Suppressor macrophage treated with lipopolysaccharide for 1 hour (primary cell): ENCODE measurements around the gene NDUFV1.
"Not testable (repeated sequence)": the region's sequence is repeated elsewhere in the genome, so short reads cannot be mapped to it uniquely, and the experiment has no call there.

Source experiments
- DNase-seq, 3 donors: peaks; one replicate each; pipeline ENCODE4 v3.0.0-alpha.2; 2020 to 2022

The NDUFV1 gene

GRCh38 chr11:67611704-67612587 lies 5.2 kb downstream of the NDUFV1 start:
- no peak for DNase-seq

GRCh38 chr11:67612751-67613150 lies 6.0 kb downstream of the NDUFV1 start:
- DNase-seq, result no peak

GRCh38 chr11:67613313-67613959 lies 6.7 kb downstream of the NDUFV1 start:
- DNase-seq, result no peak

- peak; percentile 80 to 84 (median 80) for DNase-seq
Observed at GRCh38 chr11:67613960-67614715, 7.4 kb downstream of the NDUFV1 start.

- DNase-seq, result peak; percentile 45 to 71 (median 49)
Observed at GRCh38 chr11:67614730-67615714, 8.3 kb downstream of the NDUFV1 start.

GRCh38 chr11:67615728-67616430 lies 9.1 kb downstream of the NDUFV1 start:
- DNase-seq, result no peak

- no peak for DNase-seq
Observed at GRCh38 chr11:67616431-67617242, 9.9 kb downstream of the NDUFV1 start.

GRCh38 chr11:67617243-67617953 lies 10.7 kb downstream of the NDUFV1 start:
- no peak for DNase-seq

GRCh38 chr11:67618901-67619659 lies 12.3 kb downstream of the NDUFV1 start:
- not testable (repeated sequence) for DNase-seq

GRCh38 chr11:67619683-67620618 lies 13.2 kb downstream of the NDUFV1 start:
- DNase-seq, result not testable (repeated sequence)

- DNase-seq, result not testable (repeated sequence)
Observed at GRCh38 chr11:67620621-67621020, 13.9 kb downstream of the NDUFV1 start.

GRCh38 chr11:67621928-67622327 lies 15.2 kb downstream of the NDUFV1 start:
- DNase-seq, result not testable (repeated sequence)

- DNase-seq, result not testable (repeated sequence)
Observed at GRCh38 chr11:67622905-67623304, 16.2 kb downstream of the NDUFV1 start.

GRCh38 chr11:67623795-67624194 lies 17.1 kb downstream of the NDUFV1 start:
- DNase-seq, result not testable (repeated sequence)

GRCh38 chr11:67626131-67626833 lies 19.5 kb downstream of the NDUFV1 start:
- DNase-seq, result not testable (repeated sequence)

GRCh38 chr11:67626970-67627369 lies 20.2 kb downstream of the NDUFV1 start:
- DNase-seq, result no peak

- DNase-seq, result no peak
Observed at GRCh38 chr11:67627441-67627811, 20.7 kb downstream of the NDUFV1 start.
